Keratinocyte (primary cell): ENCODE measurements around the gene RFX3. TPM values are rescaled to one million over a fixed set of nuclear protein-coding genes. Genes with fewer than 3 reads are reported as not detected.

Source experiments
- DNase-seq: peaks from one replicate; pipeline ENCODE4 v3.0.0-alpha.2; 2011; ENCODE audit warnings: low read depth, missing footprints, low spot score
- FAIRE-seq: peaks from 2 replicates; lab custom pipeline; 2011; peaks lifted over from hg19 to GRCh38; lab: Jason Lieb, UNC
- H2AFZ ChIP-seq: 2 replicates; pipeline ENCODE4 v1.6.0; 2012; ENCODE audit warnings: low read length, control low read depth, inconsistent platforms; ENCODE audit not compliant: control insufficient read depth
- H3K27ac ChIP-seq: 2 replicates; pipeline ENCODE4 v1.5.1; 2011; ENCODE audit warnings: low read length; ENCODE audit not compliant: control insufficient read depth, insufficient read depth
- H3K27me3 ChIP-seq: 3 replicates; pipeline ENCODE4 v1.6.0; 2011; ENCODE audit warnings: low read length; ENCODE audit not compliant: control insufficient read depth, insufficient read depth; ENCODE audit errors: extremely low read depth
- H3K36me3 ChIP-seq, 2 experiments: 2 replicates in 1 of 2; 3 replicates in 1 of 2; pipeline ENCODE4 v1.5.1; 2011; ENCODE audit warnings: low read length in 2 of 2, mild to moderate bottlenecking in 1 of 2; ENCODE audit not compliant: control insufficient read depth in 2 of 2, insufficient read depth in 2 of 2; ENCODE audit errors: extremely low read depth in 1 of 2
- H3K4me1 ChIP-seq: 3 replicates; pipeline ENCODE4 v1.5.1; 2011; ENCODE audit warnings: low read length; ENCODE audit not compliant: control insufficient read depth, insufficient read depth; ENCODE audit errors: extremely low read depth
- H3K4me2 ChIP-seq: 3 replicates; pipeline ENCODE4 v1.6.0; 2011; ENCODE audit warnings: low read depth, low read length; ENCODE audit not compliant: control insufficient read depth, insufficient read depth; ENCODE audit errors: extremely low read depth
- H3K4me3 ChIP-seq, 3 experiments: fragments of 200-600 bp in 1 of 3; sonication (generic) in 1 of 3; 2 replicates in 2 of 3; 3 replicates in 1 of 3; pipeline ENCODE4 v1.5.1; 2011 to 2016; ENCODE audit warnings: low read length in 3 of 3, mild to moderate bottlenecking in 3 of 3, control low read depth in 2 of 3, inconsistent platforms in 1 of 3, low read depth in 1 of 3, mixed read lengths in 1 of 3, mixed run types in 1 of 3, moderate library complexity in 1 of 3; ENCODE audit not compliant: control insufficient read depth in 2 of 3, insufficient read depth in 2 of 3; ENCODE audit errors: extremely low read depth in 1 of 3
- H3K79me2 ChIP-seq: 2 replicates; pipeline ENCODE4 v1.6.0; 2012; ENCODE audit warnings: low read length; ENCODE audit not compliant: control insufficient read depth, insufficient read depth
- H3K9ac ChIP-seq: 3 replicates; pipeline ENCODE4 v1.6.0; 2011; ENCODE audit warnings: low read length; ENCODE audit not compliant: control insufficient read depth, insufficient read depth; ENCODE audit errors: extremely low read depth
- H3K9me1 ChIP-seq: 3 replicates; pipeline ENCODE4 v1.6.0; 2011; ENCODE audit warnings: low read length; ENCODE audit not compliant: control insufficient read depth, insufficient read depth; ENCODE audit errors: extremely low read depth
- H3K9me3 ChIP-seq: 2 replicates; pipeline ENCODE4 v1.5.1; 2012; ENCODE audit warnings: low read depth, low read length; ENCODE audit not compliant: control insufficient read depth
- H4K20me1 ChIP-seq: 3 replicates; pipeline ENCODE4 v1.6.0; 2011; ENCODE audit warnings: low read length; ENCODE audit not compliant: control insufficient read depth, insufficient read depth; ENCODE audit errors: extremely low read depth
- EZH2 ChIP-seq: IDR thresholded peaks from one replicate; pipeline ENCODE4 v1.6.1; 2012; ENCODE audit warnings: inconsistent platforms, mild to moderate bottlenecking, low read length, moderate library complexity
- dilution Hi-C: fragments of 300-500 bp; cut with MboI; formaldehyde crosslinking; loops from one replicate; pipeline ENCODE4 v1.7.0; 2020; ENCODE audit warnings: low sequenced_read_pairs; ENCODE audit not compliant: extremely low pct_ligation_motif_present
- polyA plus RNA-seq, 5 experiments: library from polyadenylated mRNA; depleted of rRNA in 3 of 5; stranded (reverse) in 3 of 5; stranded (forward) in 1 of 5; unstranded in 1 of 5; fragments of >200 nt; gene quantifications; 1 replicate in 1 of 5; 2 replicates in 3 of 5; 3 replicates in 1 of 5; pipeline versions ENCODE4 v1.2.1 to v1.2.3, GENCODE V29; 2011 to 2012; ENCODE audit warnings: missing spikeins in 2 of 5, low read depth in 1 of 5, low replicate concordance in 1 of 5
- TF ChIP-seq, protein P1 (sequence below), 3 experiments: IDR thresholded peaks in 1 of 3; conservative IDR thresholded peaks in 1 of 3; optimal IDR thresholded peaks in 1 of 3; 2 replicates in 2 of 3; 3 replicates in 1 of 3; pipeline versions ENCODE3 to v1.5.1; 2011; ENCODE audit warnings: low read length in 3 of 3, mild to moderate bottlenecking in 3 of 3, moderate library complexity in 2 of 3, control low read depth in 1 of 3, inconsistent platforms in 1 of 3; ENCODE audit not compliant: insufficient read depth in 2 of 3; ENCODE audit errors: extremely low read depth in 1 of 3

RFX3 gene
- polyA plus RNA-seq, 1 donor (not counting 4 experiments of a cell fraction or from before 2014, with no cell fraction given) = 1.8 TPM

DNA sequence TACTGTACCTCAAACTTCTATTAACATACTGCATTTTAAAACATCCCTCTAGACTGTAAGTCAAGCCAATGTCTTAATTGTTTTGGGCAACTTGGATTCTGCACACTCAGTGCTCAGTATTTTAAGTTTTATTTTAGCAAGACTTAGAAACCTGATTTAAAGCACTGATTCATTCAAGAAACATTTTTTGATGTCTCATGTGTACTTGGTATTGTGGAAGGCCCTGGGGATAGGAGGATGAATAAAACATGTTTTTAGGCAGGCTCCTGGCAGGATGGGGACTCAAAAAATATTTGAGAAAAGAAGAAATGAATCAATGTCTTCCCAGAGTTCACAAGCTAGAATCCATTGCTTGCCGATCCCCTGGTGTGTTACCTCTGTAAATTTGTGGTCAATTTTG is 347.9 kb downstream of the RFX3 start:
- Histone ChIP-seq H2AFZ (no peak overlapping the region), H3K27ac (no peak overlapping the region), H3K9me3 (no peaks in the 10 kb centered on the region), H4K20me1 (no peaks in the 10 kb centered on the region), H3K4me3 (no peak overlapping the region), H3K4me1 (no peaks in the 10 kb centered on the region), H3K9ac (no peak overlapping the region), H3K36me3 (no peaks in the 10 kb centered on the region), H3K9me1 (no peaks in the 10 kb centered on the region), H3K27me3 (peaks cover 26% of the 10 kb centered on the region), H3K79me2 (no peaks in the 10 kb centered on the region), H3K4me2 (no peak overlapping the region)
- TF ChIP-seq, protein P1, sequence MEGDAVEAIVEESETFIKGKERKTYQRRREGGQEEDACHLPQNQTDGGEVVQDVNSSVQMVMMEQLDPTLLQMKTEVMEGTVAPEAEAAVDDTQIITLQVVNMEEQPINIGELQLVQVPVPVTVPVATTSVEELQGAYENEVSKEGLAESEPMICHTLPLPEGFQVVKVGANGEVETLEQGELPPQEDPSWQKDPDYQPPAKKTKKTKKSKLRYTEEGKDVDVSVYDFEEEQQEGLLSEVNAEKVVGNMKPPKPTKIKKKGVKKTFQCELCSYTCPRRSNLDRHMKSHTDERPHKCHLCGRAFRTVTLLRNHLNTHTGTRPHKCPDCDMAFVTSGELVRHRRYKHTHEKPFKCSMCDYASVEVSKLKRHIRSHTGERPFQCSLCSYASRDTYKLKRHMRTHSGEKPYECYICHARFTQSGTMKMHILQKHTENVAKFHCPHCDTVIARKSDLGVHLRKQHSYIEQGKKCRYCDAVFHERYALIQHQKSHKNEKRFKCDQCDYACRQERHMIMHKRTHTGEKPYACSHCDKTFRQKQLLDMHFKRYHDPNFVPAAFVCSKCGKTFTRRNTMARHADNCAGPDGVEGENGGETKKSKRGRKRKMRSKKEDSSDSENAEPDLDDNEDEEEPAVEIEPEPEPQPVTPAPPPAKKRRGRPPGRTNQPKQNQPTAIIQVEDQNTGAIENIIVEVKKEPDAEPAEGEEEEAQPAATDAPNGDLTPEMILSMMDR (optimal IDR thresholded peaks at IDR 0.05 in 1 of 3, IDR thresholded peaks at IDR 0.05 in 1 of 3, conservative IDR thresholded peaks at IDR 0.05 in 1 of 3; ENCODE audit: extremely low read depth in 1 of 3, insufficient read depth in 2 of 3, low read length in 3 of 3) = no peak
- TF ChIP-seq EZH2 = no peak
- no peak for FAIRE-seq
- DNase-seq = no peak
- dilution Hi-C loops = loop anchor here (25.0 kb wide), 1 partner anchor 291 kb away; no protein-coding TSS in a partner anchor

DNA sequence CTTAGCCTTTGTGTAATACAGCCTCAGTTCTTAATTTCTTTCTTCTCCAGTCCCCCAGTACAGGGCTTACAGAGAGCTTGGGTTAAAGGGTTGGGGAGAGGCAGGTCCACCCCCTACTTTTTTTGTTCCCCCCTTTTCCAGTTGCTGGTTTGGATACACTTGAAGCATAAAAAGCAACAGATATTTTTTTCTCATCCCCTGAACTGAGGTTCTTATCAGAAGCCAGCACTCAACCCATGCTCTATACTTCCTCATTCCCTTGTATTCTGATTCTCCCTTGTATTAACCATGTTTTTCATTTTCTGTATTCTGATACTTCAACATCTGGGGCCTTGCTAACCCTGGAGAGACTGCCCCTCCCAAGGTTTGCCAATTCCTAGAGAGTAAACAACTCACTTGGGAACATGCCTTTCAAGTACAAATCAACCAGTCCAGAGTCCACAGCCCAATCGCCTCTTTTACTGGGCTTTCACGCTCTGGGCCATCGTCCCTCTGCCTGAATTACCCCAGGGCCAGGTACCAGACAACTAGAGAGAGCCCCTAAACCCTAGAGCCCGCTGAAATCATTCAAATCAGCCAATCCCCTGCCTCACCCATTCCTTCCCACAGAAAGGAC is 348.5 kb downstream of the RFX3 start:
- Histone ChIP-seq H3K9me3 (no peaks in the 10 kb centered on the region), H3K9me1 (no peaks in the 10 kb centered on the region), H3K27me3 (peaks cover 24% of the 10 kb centered on the region), H3K4me3 (no peak overlapping the region), H3K36me3 (no peaks in the 10 kb centered on the region), H3K79me2 (no peaks in the 10 kb centered on the region), H3K27ac (no peak overlapping the region), H3K4me1 (no peaks in the 10 kb centered on the region), H3K4me2 (no peak overlapping the region), H3K9ac (no peak overlapping the region), H4K20me1 (no peaks in the 10 kb centered on the region), H2AFZ (no peak overlapping the region)
- DNase-seq (no peak), FAIRE-seq (no peak)
- TF ChIP-seq, protein P1 (optimal IDR thresholded peaks at IDR 0.05 in 1 of 3, IDR thresholded peaks at IDR 0.05 in 1 of 3, conservative IDR thresholded peaks at IDR 0.05 in 1 of 3; ENCODE audit: extremely low read depth in 1 of 3, insufficient read depth in 2 of 3, low read length in 3 of 3) = no peak
- no peak for TF ChIP-seq EZH2
- dilution Hi-C loops = loop anchor here (25.0 kb wide), 1 partner anchor 290 kb away; no protein-coding TSS in a partner anchor
